Fibroblast of villous mesenchyme (primary cell): Measurements from ENCODE around the gene PLA2G4B. TPM values are rescaled to one million over a fixed set of nuclear protein-coding genes. Genes with fewer than 3 reads are reported as not detected.

Experiments
- DNase-seq: peaks from one replicate; pipeline ENCODE4 v3.0.0-alpha.2; 2010; ENCODE audit warnings: low read depth
- H3K4me3 ChIP-seq: 2 replicates; pipeline ENCODE4 v1.5.1; 2011; ENCODE audit warnings: low read depth, mild to moderate bottlenecking, low read length
- CTCF ChIP-seq: IDR thresholded peaks from 2 replicates; pipeline ENCODE4 v1.5.1; 2012; ENCODE audit warnings: low read depth, mild to moderate bottlenecking, low read length; ENCODE audit not compliant: insufficient read depth
- total RNA-seq: library from RNA; depleted of rRNA; stranded (reverse); fragments of >200 nt; gene quantifications from 2 replicates; pipeline ENCODE4 v1.2.3, GENCODE V29; 2012

Gene PLA2G4B
- total RNA-seq: 0.97 and 1.3 TPM in 2 replicates

- no peak for TF ChIP-seq CTCF
- no peak for DNase-seq
- no peak within 1 kb of the TSS for H3K4me3 ChIP-seq
Measured at GRCh38 chr15:41838400-41838897, at the start of gene PLA2G4B. TSS of gene PLA2G4B (plus strand) at chr15:41838847. CDS start at chr15:41838914, 67 bp downstream.

GRCh38 chr15:41789236-41789635 lies 49.4 kb upstream of the PLA2G4B start:
- H3K4me3 ChIP-seq: no peak overlapping the region
- no peak for TF ChIP-seq CTCF
- DNase-seq: peak; percentile 65

- H3K4me3 ChIP-seq: no peak overlapping the region
- no peak for DNase-seq
- TF ChIP-seq CTCF: no peak
Measured at GRCh38 chr15:41789662-41790061, 49.0 kb upstream of the PLA2G4B start.

- H3K4me3 ChIP-seq: no peak overlapping the region
- no peak for TF ChIP-seq CTCF
- no peak for DNase-seq
Measured at GRCh38 chr15:41790169-41790568, 48.5 kb upstream of the PLA2G4B start.

- H3K4me3 ChIP-seq: no peak overlapping the region
- no peak for TF ChIP-seq CTCF
- DNase-seq: peak; percentile 70
Measured at GRCh38 chr15:41790756-41791546, 47.7 kb upstream of the PLA2G4B start.

- no peak overlapping the region for H3K4me3 ChIP-seq
- no peak for DNase-seq
Measured at GRCh38 chr15:41791547-41791937, 47.1 kb upstream of the PLA2G4B start.

More at GRCh38 chr15:41791547-41791937, 47.1 kb upstream of the PLA2G4B start:
- TF ChIP-seq CTCF: no peak
